ENCODE data around the gene RGL1. TPM values are rescaled to one million over a fixed set of nuclear protein-coding genes. Genes with fewer than 3 reads are reported as not detected.
"Not testable (repeated sequence)": the region's sequence is repeated elsewhere in the genome, so short reads cannot be mapped to it uniquely, and the experiment has no call there.

RGL1 gene
- total RNA-seq, 1 experiment from 2014 or later: 34.5 TPM

GRCh38 chr1:183783767-183784637 is 20.9 kb upstream of the RGL1 start:
- BruUV-seq (replicated peaks): no TSS peak
- Mint-ChIP-seq H3K36me3 (ENCODE audit: insufficient read depth, unreplicated experiment) (no peaks in the 10 kb centered on the region), H3K4me1 (ENCODE audit: low read depth, unreplicated experiment) (peaks cover 25% of the 10 kb centered on the region), H3K9me3 (ENCODE audit: unreplicated experiment) (no peaks in the 10 kb centered on the region), H3K27me3 (ENCODE audit: insufficient read depth, unreplicated experiment) (no peaks in the 10 kb centered on the region), H3K27ac (ENCODE audit: unreplicated experiment) (no peak overlapping the region), H3K4me3 (ENCODE audit: unreplicated experiment) (no peak overlapping the region)
- Histone ChIP-seq H3K27me3 (replicated peaks; ENCODE audit: control insufficient read depth, insufficient read depth, low read length) (no peaks in the 10 kb centered on the region), H3K9me3 (no peaks in the 10 kb centered on the region), H3K36me3 (ENCODE audit: control insufficient read depth, insufficient read depth, low read length) (no peaks in the 10 kb centered on the region), H3K4me1 (no peaks in the 10 kb centered on the region), H3K4me3 (ENCODE audit: low read depth, low read length) (no peak overlapping the region)
- TF ChIP-seq, protein P1, sequence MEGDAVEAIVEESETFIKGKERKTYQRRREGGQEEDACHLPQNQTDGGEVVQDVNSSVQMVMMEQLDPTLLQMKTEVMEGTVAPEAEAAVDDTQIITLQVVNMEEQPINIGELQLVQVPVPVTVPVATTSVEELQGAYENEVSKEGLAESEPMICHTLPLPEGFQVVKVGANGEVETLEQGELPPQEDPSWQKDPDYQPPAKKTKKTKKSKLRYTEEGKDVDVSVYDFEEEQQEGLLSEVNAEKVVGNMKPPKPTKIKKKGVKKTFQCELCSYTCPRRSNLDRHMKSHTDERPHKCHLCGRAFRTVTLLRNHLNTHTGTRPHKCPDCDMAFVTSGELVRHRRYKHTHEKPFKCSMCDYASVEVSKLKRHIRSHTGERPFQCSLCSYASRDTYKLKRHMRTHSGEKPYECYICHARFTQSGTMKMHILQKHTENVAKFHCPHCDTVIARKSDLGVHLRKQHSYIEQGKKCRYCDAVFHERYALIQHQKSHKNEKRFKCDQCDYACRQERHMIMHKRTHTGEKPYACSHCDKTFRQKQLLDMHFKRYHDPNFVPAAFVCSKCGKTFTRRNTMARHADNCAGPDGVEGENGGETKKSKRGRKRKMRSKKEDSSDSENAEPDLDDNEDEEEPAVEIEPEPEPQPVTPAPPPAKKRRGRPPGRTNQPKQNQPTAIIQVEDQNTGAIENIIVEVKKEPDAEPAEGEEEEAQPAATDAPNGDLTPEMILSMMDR (IDR thresholded peaks at IDR 0.05; ENCODE audit: insufficient read depth in 1 of 2, low read depth in 1 of 2, low read length in 1 of 2, severe bottlenecking in 1 of 2, unreplicated experiment in 1 of 2): no peak
- intact Hi-C loops (cut with micrococcal nuclease; ENCODE audit: unreplicated experiment): no loop called here
- POLR2A ChIA-PET: no interaction called here
- CTCF ChIA-PET: no interaction called here
- no peak for DNase-seq

GRCh38 chr1:183785921-183786320 is 19.0 kb upstream of the RGL1 start:
- H3K36me3 Mint-ChIP-seq (ENCODE audit: insufficient read depth, unreplicated experiment); POLR2A ChIA-PET; H3K9me3 Mint-ChIP-seq (ENCODE audit: unreplicated experiment); H3K27me3 ChIP-seq (replicated peaks; ENCODE audit: control insufficient read depth, insufficient read depth, low read length); H3K27ac Mint-ChIP-seq (ENCODE audit: unreplicated experiment); H3K4me1 ChIP-seq; intact Hi-C loops (cut with micrococcal nuclease; ENCODE audit: unreplicated experiment); DNase-seq; H3K27me3 Mint-ChIP-seq (ENCODE audit: insufficient read depth, unreplicated experiment); H3K9me3 ChIP-seq; H3K36me3 ChIP-seq (ENCODE audit: control insufficient read depth, insufficient read depth, low read length); H3K4me3 Mint-ChIP-seq (ENCODE audit: unreplicated experiment); CTCF ChIA-PET; H3K4me3 ChIP-seq (ENCODE audit: low read depth, low read length); BruUV-seq (replicated peaks): not testable (repeated sequence)
- peaks cover 30% of the 10 kb centered on the region for H3K4me1 Mint-ChIP-seq (ENCODE audit: low read depth, unreplicated experiment)

DNA sequence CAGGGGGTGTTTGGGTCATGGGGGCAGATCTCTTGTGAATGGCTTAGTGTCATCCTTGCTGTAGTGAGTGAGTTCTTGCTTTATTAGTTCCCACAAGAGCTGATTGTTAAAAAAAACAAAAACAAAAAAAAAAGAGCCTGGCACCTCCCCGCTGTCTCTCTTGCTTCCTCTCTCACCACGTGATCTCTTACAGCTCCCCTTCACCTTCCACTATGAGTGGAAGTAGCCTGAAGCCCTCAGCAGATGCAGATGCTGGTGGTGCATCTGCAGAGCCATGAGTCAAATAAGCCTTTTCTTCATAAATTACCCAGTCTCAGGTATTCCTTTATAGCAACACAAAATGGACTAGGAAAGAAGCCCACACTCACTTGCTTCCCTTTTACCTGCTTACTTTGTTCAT is 17.2 kb upstream of the RGL1 start:
- H3K27me3 Mint-ChIP-seq (ENCODE audit: insufficient read depth, unreplicated experiment): no peaks in the 10 kb centered on the region
- peaks cover 2% of the 10 kb centered on the region for H3K9me3 ChIP-seq
- BruUV-seq (replicated peaks): no TSS peak

More for the DNA sequence above, 17.2 kb upstream of the RGL1 start:
- Histone ChIP-seq H3K27me3 (replicated peaks; ENCODE audit: control insufficient read depth, insufficient read depth, low read length) (no peaks in the 10 kb centered on the region), H3K4me3 (ENCODE audit: low read depth, low read length) (no peak overlapping the region), H3K36me3 (ENCODE audit: control insufficient read depth, insufficient read depth, low read length) (no peaks in the 10 kb centered on the region), H3K4me1 (no peaks in the 10 kb centered on the region)
- no peak for DNase-seq
- POLR2A ChIA-PET: no interaction called here
- no peaks in the 10 kb centered on the region for H3K36me3 Mint-ChIP-seq (ENCODE audit: insufficient read depth, unreplicated experiment)
- TF ChIP-seq, protein P1 (IDR thresholded peaks at IDR 0.05; ENCODE audit: insufficient read depth in 1 of 2, low read depth in 1 of 2, low read length in 1 of 2, severe bottlenecking in 1 of 2, unreplicated experiment in 1 of 2): no peak
- peaks cover 39% of the 10 kb centered on the region for H3K4me1 Mint-ChIP-seq (ENCODE audit: low read depth, unreplicated experiment)
- no peaks in the 10 kb centered on the region for H3K9me3 Mint-ChIP-seq (ENCODE audit: unreplicated experiment)
- CTCF ChIA-PET: no interaction called here
- H3K27ac Mint-ChIP-seq (ENCODE audit: unreplicated experiment): no peak overlapping the region
- H3K4me3 Mint-ChIP-seq (ENCODE audit: unreplicated experiment): no peak overlapping the region
- intact Hi-C loops (cut with micrococcal nuclease; ENCODE audit: unreplicated experiment): no loop called here

Data from Caco-2 (cell line).